ENCODE data around the gene BAHCC1. TPM values are rescaled to one million over a fixed set of nuclear protein-coding genes. Genes with fewer than 3 reads are reported as not detected.

Gene BAHCC1
- total and polyA plus RNA-seq, 2 of the 8 experiments (the other 6 are each of a cell fraction or from before 2014, with no cell fraction given): 0.26 to 0.58 TPM

GRCh38 chr17:81468111-81468769 lies 73.0 kb downstream of the BAHCC1 start (continued):
- no peak for TF ChIP-seq KDM1A (IDR thresholded peaks at IDR 0.05; ENCODE audit: borderline replicate concordance, low read length)
- TF ChIP-seq SP4 (IDR thresholded peaks at IDR 0.05; ENCODE audit: low read length): no peak

Data from H1 (cell line).